Astrocyte (in vitro differentiated cells and primary cell): ENCODE measurements around the gene VDAC1. TPM values are rescaled to one million over a fixed set of nuclear protein-coding genes. Genes with fewer than 3 reads are reported as not detected.

Experiments
- DNase-seq: peaks from one replicate; pipeline ENCODE4 v3.0.0-alpha.2; 2010; ENCODE audit warnings: low read depth
- FAIRE-seq: peaks from 2 replicates; lab custom pipeline; 2011; peaks lifted over from hg19 to GRCh38; lab: Jason Lieb, UNC
- H2AFZ ChIP-seq: 2 replicates; pipeline ENCODE4 v1.6.0; 2012; ENCODE audit warnings: low read depth, low read length, inconsistent platforms
- H3K27ac ChIP-seq: 2 replicates; pipeline ENCODE4 v1.5.1; 2011; ENCODE audit warnings: low read depth, low read length, inconsistent platforms
- H3K27me3 ChIP-seq: 2 replicates; pipeline ENCODE4 v1.6.0; 2011; ENCODE audit warnings: low read length, inconsistent platforms; ENCODE audit not compliant: insufficient read depth
- H3K36me3 ChIP-seq: 2 replicates; pipeline ENCODE4 v1.5.1; 2011; ENCODE audit warnings: low read length, inconsistent platforms; ENCODE audit not compliant: insufficient read depth
- H3K4me1 ChIP-seq: 2 replicates; pipeline ENCODE4 v1.5.1; 2011; ENCODE audit warnings: low read length, inconsistent platforms; ENCODE audit not compliant: insufficient read depth
- H3K4me2 ChIP-seq: 2 replicates; pipeline ENCODE4 v1.6.0; 2012; ENCODE audit warnings: low read length, inconsistent platforms
- H3K4me3 ChIP-seq: 2 replicates; pipeline ENCODE4 v1.5.1; 2011; ENCODE audit warnings: low read depth, mild to moderate bottlenecking, low read length, inconsistent platforms; ENCODE audit not compliant: insufficient read depth
- H3K79me2 ChIP-seq: 2 replicates; pipeline ENCODE4 v1.6.0; 2012; ENCODE audit warnings: mild to moderate bottlenecking, low read length, inconsistent platforms; ENCODE audit not compliant: insufficient read depth
- H3K9ac ChIP-seq: 2 replicates; pipeline ENCODE4 v1.6.0; 2012; ENCODE audit warnings: mild to moderate bottlenecking, low read length, inconsistent platforms
- H3K9me3 ChIP-seq: 2 replicates; pipeline ENCODE4 v1.5.1; 2012; ENCODE audit warnings: low read depth, mild to moderate bottlenecking, low read length, inconsistent platforms; ENCODE audit not compliant: insufficient read depth
- H4K20me1 ChIP-seq: 2 replicates; pipeline ENCODE4 v1.6.0; 2012; ENCODE audit warnings: low read length, inconsistent platforms; ENCODE audit not compliant: insufficient read depth
- H3K27ac Mint-ChIP-seq: one replicate; pipeline ENCODE4 v1.8.0; 2021; ENCODE audit warnings: mild to moderate bottlenecking, mixed read lengths; ENCODE audit not compliant: unreplicated experiment
- H3K27me3 Mint-ChIP-seq: one replicate; pipeline ENCODE4 v1.8.0; 2021; ENCODE audit warnings: low read depth, mixed read lengths; ENCODE audit not compliant: unreplicated experiment
- H3K36me3 Mint-ChIP-seq: one replicate; pipeline ENCODE4 v1.8.0; 2021; ENCODE audit warnings: low read depth, mixed read lengths; ENCODE audit not compliant: unreplicated experiment
- H3K4me1 Mint-ChIP-seq: one replicate; pipeline ENCODE4 v1.8.0; 2021; ENCODE audit warnings: low read depth, mixed read lengths; ENCODE audit not compliant: unreplicated experiment
- H3K4me3 Mint-ChIP-seq: one replicate; pipeline ENCODE4 v1.8.0; 2021; ENCODE audit warnings: mild to moderate bottlenecking, moderate library complexity, mixed read lengths; ENCODE audit not compliant: unreplicated experiment
- H3K9me3 Mint-ChIP-seq: one replicate; pipeline ENCODE4 v1.8.0; 2021; ENCODE audit warnings: mild to moderate bottlenecking, mixed read lengths; ENCODE audit not compliant: unreplicated experiment
- EZH2 ChIP-seq: IDR thresholded peaks from 2 replicates; pipeline ENCODE4 v1.6.1; 2012; ENCODE audit warnings: mild to moderate bottlenecking, low read length, inconsistent platforms; ENCODE audit not compliant: insufficient read depth
- total RNA-seq: library from RNA; stranded (reverse); gene quantifications from 2 replicates; pipeline ENCODE4 v1.2.1, GENCODE V29; 2021
- TF ChIP-seq, protein P1 (sequence below): IDR thresholded peaks from 2 replicates; pipeline ENCODE4 v1.5.1; 2011; ENCODE audit warnings: low read depth, mild to moderate bottlenecking, inconsistent platforms, low read length, moderate library complexity; ENCODE audit not compliant: insufficient read depth

VDAC1 gene
- total RNA-seq, 1 donor from 2014 or later, result 364 TPM

DNA sequence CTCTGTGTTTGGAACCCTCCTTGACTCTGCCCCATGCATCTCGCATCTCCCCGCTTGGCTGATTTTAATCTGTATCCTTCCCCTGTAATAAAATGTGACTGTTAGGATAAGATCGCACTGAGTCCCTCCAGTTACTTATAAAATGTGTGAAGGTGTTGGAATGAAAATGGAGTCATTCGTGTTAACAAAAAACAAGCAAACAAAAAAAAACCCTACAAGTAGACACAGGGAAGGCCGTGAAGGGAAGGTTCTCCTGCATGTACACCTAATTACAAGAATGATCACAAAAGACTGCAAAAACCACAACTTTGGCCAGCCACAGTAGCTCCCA lies 14.2 kb upstream of the VDAC1 start:
- no peaks in the 10 kb centered on the region for H3K9me3 Mint-ChIP-seq
- Histone ChIP-seq H3K9me3 (no peaks in the 10 kb centered on the region), H3K4me1 (no peaks in the 10 kb centered on the region), H3K27ac (no peak overlapping the region), H3K79me2 (no peaks in the 10 kb centered on the region), H2AFZ (no peak overlapping the region), H3K9ac (no peak overlapping the region), H3K4me3 (no peak overlapping the region), H4K20me1 (no peaks in the 10 kb centered on the region), H3K27me3 (no peaks in the 10 kb centered on the region), H3K36me3 (no peaks in the 10 kb centered on the region), H3K4me2 (no peak overlapping the region)
- no peaks in the 10 kb centered on the region for H3K36me3 Mint-ChIP-seq
- H3K27me3 Mint-ChIP-seq, result peaks cover 14% of the 10 kb centered on the region
- DNase-seq (no peak), FAIRE-seq (no peak)
- TF ChIP-seq EZH2, result no peak
- TF ChIP-seq, protein P1, sequence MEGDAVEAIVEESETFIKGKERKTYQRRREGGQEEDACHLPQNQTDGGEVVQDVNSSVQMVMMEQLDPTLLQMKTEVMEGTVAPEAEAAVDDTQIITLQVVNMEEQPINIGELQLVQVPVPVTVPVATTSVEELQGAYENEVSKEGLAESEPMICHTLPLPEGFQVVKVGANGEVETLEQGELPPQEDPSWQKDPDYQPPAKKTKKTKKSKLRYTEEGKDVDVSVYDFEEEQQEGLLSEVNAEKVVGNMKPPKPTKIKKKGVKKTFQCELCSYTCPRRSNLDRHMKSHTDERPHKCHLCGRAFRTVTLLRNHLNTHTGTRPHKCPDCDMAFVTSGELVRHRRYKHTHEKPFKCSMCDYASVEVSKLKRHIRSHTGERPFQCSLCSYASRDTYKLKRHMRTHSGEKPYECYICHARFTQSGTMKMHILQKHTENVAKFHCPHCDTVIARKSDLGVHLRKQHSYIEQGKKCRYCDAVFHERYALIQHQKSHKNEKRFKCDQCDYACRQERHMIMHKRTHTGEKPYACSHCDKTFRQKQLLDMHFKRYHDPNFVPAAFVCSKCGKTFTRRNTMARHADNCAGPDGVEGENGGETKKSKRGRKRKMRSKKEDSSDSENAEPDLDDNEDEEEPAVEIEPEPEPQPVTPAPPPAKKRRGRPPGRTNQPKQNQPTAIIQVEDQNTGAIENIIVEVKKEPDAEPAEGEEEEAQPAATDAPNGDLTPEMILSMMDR, result no peak
- no peak overlapping the region for H3K4me3 Mint-ChIP-seq
- H3K4me1 Mint-ChIP-seq, result no peaks in the 10 kb centered on the region
- no peak overlapping the region for H3K27ac Mint-ChIP-seq

DNA sequence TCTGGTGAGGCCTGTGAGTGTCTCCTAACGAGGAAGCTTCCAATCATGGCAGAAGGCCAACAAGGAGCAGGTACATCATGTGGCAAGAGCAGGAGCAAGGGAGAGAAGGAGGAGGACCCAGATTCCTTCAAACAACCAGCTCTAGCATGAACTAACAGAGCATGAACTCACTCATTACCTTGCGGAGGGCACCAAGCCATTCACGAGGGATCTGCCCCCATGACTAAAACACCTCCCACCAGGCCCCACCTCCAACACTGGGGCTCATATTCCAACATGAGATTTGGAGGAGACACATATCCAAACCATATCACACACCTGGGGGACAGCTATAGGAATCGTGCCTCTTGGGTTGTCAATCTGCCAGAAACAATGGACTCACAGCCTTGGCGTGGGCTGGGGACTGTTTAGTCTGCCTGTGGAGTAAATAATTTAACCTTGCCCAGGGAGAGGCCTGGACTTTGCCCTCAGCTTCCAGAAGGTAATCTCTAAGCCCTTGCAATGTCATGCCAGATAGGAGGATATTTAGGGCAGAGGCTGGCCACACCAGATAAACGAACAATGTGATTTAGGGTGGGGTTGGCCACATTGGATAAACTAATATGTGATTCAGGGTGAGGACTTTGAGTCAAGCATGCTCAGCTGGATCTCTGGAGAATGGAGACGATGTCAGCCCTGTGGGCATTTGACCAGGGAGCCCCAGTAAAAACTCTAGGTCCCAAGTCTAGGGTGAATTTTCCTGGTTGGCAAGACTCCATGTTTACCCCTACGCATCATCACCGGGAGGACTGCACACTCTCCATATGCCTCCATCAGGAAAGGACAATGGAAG lies 13.6 kb upstream of the VDAC1 start:
- Histone ChIP-seq H3K36me3 (no peaks in the 10 kb centered on the region), H2AFZ (no peak overlapping the region), H3K27me3 (no peaks in the 10 kb centered on the region), H3K79me2 (no peaks in the 10 kb centered on the region), H4K20me1 (no peaks in the 10 kb centered on the region), H3K4me1 (no peaks in the 10 kb centered on the region), H3K9me3 (no peaks in the 10 kb centered on the region), H3K4me2 (no peak overlapping the region), H3K4me3 (no peak overlapping the region), H3K27ac (no peak overlapping the region), H3K9ac (no peak overlapping the region)
- peak; percentile 8 for DNase-seq
- Mint-ChIP-seq H3K27me3 (peaks cover 14% of the 10 kb centered on the region), H3K9me3 (no peaks in the 10 kb centered on the region), H3K27ac (no peak overlapping the region), H3K36me3 (no peaks in the 10 kb centered on the region), H3K4me3 (no peak overlapping the region), H3K4me1 (no peaks in the 10 kb centered on the region)
- TF ChIP-seq, protein P1, result no peak
- TF ChIP-seq EZH2, result no peak
- no peak for FAIRE-seq

DNA sequence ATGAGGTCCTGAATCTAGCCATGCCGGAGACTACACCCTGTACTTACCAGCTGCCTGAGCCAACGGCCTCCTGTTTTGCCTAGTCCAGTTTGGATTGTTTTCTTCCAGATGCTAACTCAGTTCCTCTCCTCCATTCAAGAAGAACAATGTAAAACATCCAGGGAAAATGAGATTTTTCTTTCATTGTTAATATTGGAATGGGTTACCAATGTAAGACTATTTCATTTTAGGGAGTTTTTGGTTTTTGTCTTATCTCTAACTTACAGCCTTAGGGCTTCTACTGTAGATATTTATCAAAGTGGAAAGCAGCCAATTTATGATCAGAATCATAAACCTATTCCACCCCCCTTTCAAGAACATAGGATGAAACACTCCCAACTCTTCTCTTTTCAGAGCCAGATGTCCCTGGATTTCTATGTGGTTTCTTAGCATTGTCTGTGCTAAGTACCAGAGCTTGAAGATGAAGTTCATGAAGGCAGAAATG lies 3.5 kb upstream of the VDAC1 start:
- Histone ChIP-seq H3K9ac (no peak overlapping the region), H3K27ac (no peak overlapping the region), H3K36me3 (no peaks in the 10 kb centered on the region), H3K4me1 (peaks cover 13% of the 10 kb centered on the region), H2AFZ (no peak overlapping the region), H3K9me3 (no peaks in the 10 kb centered on the region), H3K4me2 (peak overlapping the region; percentile 23), H3K79me2 (peaks cover 21% of the 10 kb centered on the region), H4K20me1 (peaks cover 6% of the 10 kb centered on the region), H3K4me3 (no peak overlapping the region), H3K27me3 (no peaks in the 10 kb centered on the region)
- FAIRE-seq (no peak), DNase-seq (no peak)
- Mint-ChIP-seq H3K4me3 (no peak overlapping the region), H3K27ac (no peak overlapping the region), H3K4me1 (peaks cover 5% of the 10 kb centered on the region), H3K9me3 (peaks cover 7% of the 10 kb centered on the region), H3K27me3 (peaks cover 4% of the 10 kb centered on the region), H3K36me3 (peaks cover 3% of the 10 kb centered on the region)
- TF ChIP-seq EZH2, result no peak
